Activated CD8-positive, alpha-beta memory T cell treated with anti-CD3 and anti-CD28 coated beads, Interleukin-2, amount 10 ng/mL, durations not matched to agents 7 days and 5 days (primary cell): ENCODE results near the gene ZBTB16. TPM values are rescaled to one million over a fixed set of nuclear protein-coding genes. Genes with fewer than 3 reads are reported as not detected.

ENCODE experiments used
- ATAC-seq: fragments of 150-1000 bp; cut with Tn5 transposase; one replicate; pipeline ENCODE4 v1.10.0; 2021; ENCODE audit warnings: moderate library complexity
- CTCF ChIA-PET: fragments of 350-600 bp; sonication (Branson Sonifier 250); formaldehyde crosslinking; loops from one replicate; lab custom pipeline; 2021; ENCODE audit warnings: antibody characterized with exemption; lab: Charles Lee
- DNase-seq: peaks from one replicate; pipeline ENCODE4 v3.0.0-alpha.2; 2020
- H3K27ac Mint-ChIP-seq: one replicate; pipeline ENCODE4 v1.8.0; 2021; ENCODE audit warnings: mild to moderate bottlenecking, mixed read lengths
- H3K27me3 Mint-ChIP-seq: one replicate; pipeline ENCODE4 v1.8.0; 2021; ENCODE audit warnings: mixed read lengths
- H3K36me3 Mint-ChIP-seq: one replicate; pipeline ENCODE4 v1.8.0; 2021; ENCODE audit warnings: mild to moderate bottlenecking, mixed read lengths
- H3K4me1 Mint-ChIP-seq: one replicate; pipeline ENCODE4 v1.8.0; 2021; ENCODE audit warnings: mixed read lengths
- H3K4me3 Mint-ChIP-seq: one replicate; pipeline ENCODE4 v1.8.0; 2021; ENCODE audit warnings: mild to moderate bottlenecking, moderate library complexity, mixed read lengths
- H3K9me3 Mint-ChIP-seq: one replicate; pipeline ENCODE4 v1.8.0; 2022; ENCODE audit warnings: low read depth, mixed read lengths
- total RNA-seq, 2 experiments: library from RNA; stranded (reverse); gene quantifications; one replicate each; pipeline ENCODE4 v1.2.3, GENCODE V29; 2021

Gene ZBTB16
- total RNA-seq, 2 experiments from 2014 or later, result 3.2 to 3.9 TPM

DNA sequence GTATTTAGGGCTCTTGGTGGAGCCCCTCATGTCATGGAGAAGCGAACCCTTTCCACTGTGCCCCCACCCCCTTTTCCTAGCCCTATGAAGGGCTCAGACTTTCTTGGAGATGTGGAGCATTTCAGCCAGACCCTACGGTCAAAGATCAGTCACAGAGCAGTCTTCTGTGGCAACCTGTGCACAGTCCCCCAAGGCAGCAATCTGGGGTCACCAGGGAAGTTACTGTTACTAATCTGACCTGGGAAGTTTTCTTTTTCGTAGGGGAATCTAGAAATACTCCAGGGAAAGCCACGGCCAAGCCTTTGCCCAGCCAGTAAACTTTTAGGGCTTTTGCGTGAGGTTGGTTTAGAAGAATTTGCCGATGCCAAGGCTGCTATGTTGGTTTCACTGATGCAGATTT lies 50.6 kb downstream of the ZBTB16 start:
- ATAC-seq, result no peak

GRCh38 chr11:114110952-114111947 lies 51.7 kb downstream of the ZBTB16 start:
- Mint-ChIP-seq H3K36me3 (no peaks in the 10 kb centered on the region), H3K27me3 (peaks cover 54% of the 10 kb centered on the region), H3K4me1 (peaks cover 9% of the 10 kb centered on the region), H3K27ac (no peak overlapping the region), H3K4me3 (no peak overlapping the region), H3K9me3 (no peaks in the 10 kb centered on the region)
- DNase-seq (no peak), ATAC-seq (no peak)
- CTCF ChIA-PET, result no interaction called here

More for the DNA sequence above, 50.6 kb downstream of the ZBTB16 start:
- CTCF ChIA-PET, result interaction anchor here (1.8 kb wide), 1 partner anchor 151 kb away, joined by 4 read pairs; no protein-coding TSS in a partner anchor
- Mint-ChIP-seq H3K36me3 (no peaks in the 10 kb centered on the region), H3K27ac (no peak overlapping the region), H3K9me3 (no peaks in the 10 kb centered on the region), H3K27me3 (peaks cover 53% of the 10 kb centered on the region), H3K4me3 (no peak overlapping the region), H3K4me1 (peaks cover 9% of the 10 kb centered on the region)
- DNase-seq, result no peak

GRCh38 chr11:114115451-114115928 lies 56.0 kb downstream of the ZBTB16 start:
- Mint-ChIP-seq H3K4me3 (no peak overlapping the region), H3K27me3 (peaks cover 53% of the 10 kb centered on the region), H3K9me3 (no peaks in the 10 kb centered on the region), H3K4me1 (peaks cover 5% of the 10 kb centered on the region), H3K27ac (no peak overlapping the region), H3K36me3 (no peaks in the 10 kb centered on the region)
- CTCF ChIA-PET, result interaction anchor here (1.7 kb wide), 1 partner anchor 147 kb away, joined by 5 read pairs; no protein-coding TSS in a partner anchor
- DNase-seq (no peak), ATAC-seq (no peak)

DNA sequence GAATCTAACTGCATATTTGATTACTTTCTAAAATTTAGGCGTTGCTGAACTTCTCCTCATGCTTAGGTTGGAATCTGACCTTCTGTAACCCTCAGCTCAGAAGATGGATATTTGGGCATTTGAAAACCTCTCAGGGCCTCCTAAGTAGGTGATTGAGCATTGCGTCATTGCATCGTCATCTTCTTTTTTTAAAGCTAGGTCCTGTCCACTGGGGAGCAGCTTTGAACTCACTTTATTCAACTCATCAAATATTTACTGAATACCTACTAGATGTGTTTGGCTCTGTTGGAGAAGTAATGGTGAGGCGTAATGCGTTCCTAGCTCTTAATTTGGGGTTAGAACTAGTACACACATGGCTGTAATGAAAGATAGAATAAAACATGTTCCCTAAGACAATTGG lies 56.8 kb downstream of the ZBTB16 start:
- Mint-ChIP-seq H3K9me3 (no peaks in the 10 kb centered on the region), H3K27ac (no peak overlapping the region), H3K36me3 (no peaks in the 10 kb centered on the region), H3K4me3 (no peak overlapping the region), H3K4me1 (peaks cover 1% of the 10 kb centered on the region), H3K27me3 (peaks cover 45% of the 10 kb centered on the region)
- no peak for DNase-seq
- no peak for ATAC-seq
- CTCF ChIA-PET, result interaction anchor here (0.8 to 1.7 kb wide), 5 partner anchors 13 to 220 kb away, joined by 3 to 5 read pairs (median 3); no protein-coding TSS in a partner anchor

- peaks cover 40% of the 10 kb centered on the region for H3K27me3 Mint-ChIP-seq
- H3K27ac Mint-ChIP-seq, result no peak overlapping the region
- ATAC-seq, result no peak
- H3K36me3 Mint-ChIP-seq, result no peaks in the 10 kb centered on the region
- CTCF ChIA-PET, result interaction anchor here (0.8 to 1.7 kb wide), 5 partner anchors 13 to 221 kb away, joined by 3 to 5 read pairs (median 3); no protein-coding TSS in a partner anchor
- H3K9me3 Mint-ChIP-seq, result no peaks in the 10 kb centered on the region
- no peak for DNase-seq
- no peak overlapping the region for H3K4me3 Mint-ChIP-seq
- no peaks in the 10 kb centered on the region for H3K4me1 Mint-ChIP-seq
Measured at GRCh38 chr11:114116800-114117199, 57.3 kb downstream of the ZBTB16 start.

- DNase-seq, result no peak
- CTCF ChIA-PET, result no interaction called here
- peaks cover 23% of the 10 kb centered on the region for H3K27me3 Mint-ChIP-seq
- ATAC-seq, result no peak
- H3K27ac Mint-ChIP-seq, result no peak overlapping the region
- H3K4me1 Mint-ChIP-seq, result no peaks in the 10 kb centered on the region
- H3K9me3 Mint-ChIP-seq, result no peaks in the 10 kb centered on the region
- H3K36me3 Mint-ChIP-seq, result no peaks in the 10 kb centered on the region
- H3K4me3 Mint-ChIP-seq, result no peak overlapping the region
Measured at GRCh38 chr11:114120606-114121005, 61.1 kb downstream of the ZBTB16 start.

- ATAC-seq (no peak), DNase-seq (no peak)
- Mint-ChIP-seq H3K36me3 (no peaks in the 10 kb centered on the region), H3K4me1 (no peaks in the 10 kb centered on the region), H3K27me3 (peaks cover 23% of the 10 kb centered on the region), H3K9me3 (no peaks in the 10 kb centered on the region), H3K4me3 (no peak overlapping the region), H3K27ac (no peak overlapping the region)
- CTCF ChIA-PET, result no interaction called here
Measured at GRCh38 chr11:114121138-114121537, 61.6 kb downstream of the ZBTB16 start.

GRCh38 chr11:114121804-114122504 lies 62.4 kb downstream of the ZBTB16 start:
- DNase-seq (no peak), ATAC-seq (no peak)
- Mint-ChIP-seq H3K27ac (no peak overlapping the region), H3K27me3 (peaks cover 17% of the 10 kb centered on the region), H3K4me1 (no peaks in the 10 kb centered on the region), H3K36me3 (no peaks in the 10 kb centered on the region), H3K9me3 (no peaks in the 10 kb centered on the region), H3K4me3 (no peak overlapping the region)
- CTCF ChIA-PET, result no interaction called here

- H3K4me3 Mint-ChIP-seq, result no peak overlapping the region
- CTCF ChIA-PET, result no interaction called here
- H3K27ac Mint-ChIP-seq, result no peak overlapping the region
- no peaks in the 10 kb centered on the region for H3K9me3 Mint-ChIP-seq
- peaks cover 9% of the 10 kb centered on the region for H3K27me3 Mint-ChIP-seq
- H3K36me3 Mint-ChIP-seq, result no peaks in the 10 kb centered on the region
- ATAC-seq (no peak), DNase-seq (no peak)
- no peaks in the 10 kb centered on the region for H3K4me1 Mint-ChIP-seq
Measured at GRCh38 chr11:114122686-114123085, 63.2 kb downstream of the ZBTB16 start.

DNA sequence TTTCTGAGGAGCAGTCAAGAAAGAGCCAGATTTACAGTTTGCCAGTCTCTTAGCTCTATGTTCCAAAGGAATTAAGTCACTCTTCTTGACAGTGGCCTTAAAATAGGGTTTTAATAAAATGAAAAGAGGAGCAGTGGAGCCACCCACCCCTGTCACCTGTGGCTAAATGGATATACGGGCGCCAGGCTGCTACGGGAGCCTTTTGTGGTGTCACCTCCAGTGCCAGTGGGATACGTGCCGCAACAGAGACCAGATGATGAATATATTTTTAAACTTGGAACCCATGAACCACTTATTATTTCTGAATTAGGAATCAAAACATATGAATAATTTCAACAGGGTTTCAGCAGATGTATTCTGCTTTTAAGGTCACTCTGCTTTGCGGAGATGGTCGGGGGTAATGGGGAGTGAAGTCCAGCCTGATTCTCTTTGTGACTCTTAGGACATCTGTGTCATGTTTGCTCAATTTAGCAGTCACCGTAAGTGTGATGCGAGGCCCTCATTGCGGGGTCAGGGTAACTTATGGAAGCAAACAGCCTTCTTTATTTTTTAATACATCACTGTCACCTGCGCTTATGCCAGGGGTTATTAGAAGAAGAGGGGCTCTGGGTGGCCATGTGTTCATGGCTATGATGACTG lies 64.3 kb downstream of the ZBTB16 start:
- CTCF ChIA-PET, result no interaction called here
- Mint-ChIP-seq H3K9me3 (no peaks in the 10 kb centered on the region), H3K4me1 (no peaks in the 10 kb centered on the region), H3K36me3 (no peaks in the 10 kb centered on the region), H3K27me3 (peaks cover 4% of the 10 kb centered on the region), H3K4me3 (no peak overlapping the region), H3K27ac (no peak overlapping the region)
- DNase-seq (no peak), ATAC-seq (no peak)

DNA sequence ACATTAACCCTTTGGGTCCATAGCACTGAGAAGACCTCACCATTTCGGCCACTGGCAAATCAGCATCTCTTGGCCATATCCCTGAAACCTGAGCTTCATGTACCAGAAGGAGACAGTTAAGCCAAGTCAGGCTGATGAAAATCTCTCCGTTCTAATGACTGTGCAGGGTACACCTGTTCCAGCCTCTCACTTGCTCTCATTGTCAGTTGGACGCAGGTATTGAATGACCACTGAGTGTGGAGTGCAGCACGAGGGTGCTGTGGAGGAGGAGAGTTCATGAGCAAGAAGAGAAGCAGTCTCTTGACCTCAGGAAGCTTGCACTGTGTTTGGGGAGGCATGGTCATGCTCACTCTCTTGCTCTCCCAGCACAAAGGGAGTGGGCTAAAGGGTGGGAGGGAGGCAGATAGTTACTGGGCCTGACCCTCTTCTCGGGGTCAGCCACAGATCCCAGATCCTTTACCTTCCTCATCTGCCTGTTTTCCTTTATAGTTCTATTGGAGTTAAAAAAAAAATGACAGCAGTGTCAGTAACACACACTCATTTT lies 65.2 kb downstream of the ZBTB16 start:
- Mint-ChIP-seq H3K9me3 (no peaks in the 10 kb centered on the region), H3K36me3 (no peaks in the 10 kb centered on the region), H3K27ac (no peak overlapping the region), H3K4me1 (no peaks in the 10 kb centered on the region), H3K27me3 (no peaks in the 10 kb centered on the region), H3K4me3 (no peak overlapping the region)
- ATAC-seq (no peak), DNase-seq (no peak)
- CTCF ChIA-PET, result interaction anchor here (0.7 kb wide), 2 partner anchors 220 to 1064 kb away, joined by 3 read pairs; no protein-coding TSS in a partner anchor

DNA sequence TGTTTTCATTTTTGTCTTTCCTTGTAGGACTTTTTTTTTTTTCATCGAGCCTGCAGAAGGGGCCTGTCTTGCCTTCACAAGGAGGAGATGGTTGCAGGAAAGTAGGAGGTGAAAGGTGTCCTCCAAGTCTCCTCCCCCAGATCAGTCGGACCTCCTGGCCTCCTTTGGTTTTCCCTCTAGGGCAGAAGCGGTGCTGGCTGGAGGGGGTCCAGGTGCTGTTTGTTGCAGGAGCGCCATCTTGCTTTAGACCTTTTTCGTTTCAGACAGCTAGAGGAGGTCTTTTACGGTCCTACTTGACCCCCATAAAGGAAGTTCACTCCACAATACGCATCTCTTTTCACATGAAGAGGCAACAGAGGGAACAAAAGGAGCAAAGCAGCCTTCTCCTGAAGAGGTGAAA lies 66.0 kb downstream of the ZBTB16 start:
- no peaks in the 10 kb centered on the region for H3K4me1 Mint-ChIP-seq
- H3K4me3 Mint-ChIP-seq, result no peak overlapping the region
- CTCF ChIA-PET, result no interaction called here
- H3K27ac Mint-ChIP-seq, result no peak overlapping the region
- no peaks in the 10 kb centered on the region for H3K36me3 Mint-ChIP-seq
- DNase-seq, result no peak
- H3K27me3 Mint-ChIP-seq, result no peaks in the 10 kb centered on the region
- no peaks in the 10 kb centered on the region for H3K9me3 Mint-ChIP-seq
- ATAC-seq, result no peak

GRCh38 chr11:114125959-114126358 lies 66.4 kb downstream of the ZBTB16 start:
- DNase-seq (no peak), ATAC-seq (no peak)
- no peaks in the 10 kb centered on the region for H3K27me3 Mint-ChIP-seq
- H3K9me3 Mint-ChIP-seq, result no peaks in the 10 kb centered on the region
- H3K4me1 Mint-ChIP-seq, result peaks cover 2% of the 10 kb centered on the region
- H3K4me3 Mint-ChIP-seq, result no peak overlapping the region
- H3K27ac Mint-ChIP-seq, result no peak overlapping the region
- CTCF ChIA-PET, result no interaction called here
- no peaks in the 10 kb centered on the region for H3K36me3 Mint-ChIP-seq
